Anterior cingulate cortex (tissue), 58 donors: ENCODE data around the gene YEATS2.
"Not testable (repeated sequence)": the region's sequence is repeated elsewhere in the genome, so short reads cannot be mapped to it uniquely, and the experiment has no call there.

Experiments used
- DNase-seq, 58 donors: peaks; one replicate each; lab custom pipeline; 2025; lab: John Stamatoyannopoulos, UW

The YEATS2 gene

DNA sequence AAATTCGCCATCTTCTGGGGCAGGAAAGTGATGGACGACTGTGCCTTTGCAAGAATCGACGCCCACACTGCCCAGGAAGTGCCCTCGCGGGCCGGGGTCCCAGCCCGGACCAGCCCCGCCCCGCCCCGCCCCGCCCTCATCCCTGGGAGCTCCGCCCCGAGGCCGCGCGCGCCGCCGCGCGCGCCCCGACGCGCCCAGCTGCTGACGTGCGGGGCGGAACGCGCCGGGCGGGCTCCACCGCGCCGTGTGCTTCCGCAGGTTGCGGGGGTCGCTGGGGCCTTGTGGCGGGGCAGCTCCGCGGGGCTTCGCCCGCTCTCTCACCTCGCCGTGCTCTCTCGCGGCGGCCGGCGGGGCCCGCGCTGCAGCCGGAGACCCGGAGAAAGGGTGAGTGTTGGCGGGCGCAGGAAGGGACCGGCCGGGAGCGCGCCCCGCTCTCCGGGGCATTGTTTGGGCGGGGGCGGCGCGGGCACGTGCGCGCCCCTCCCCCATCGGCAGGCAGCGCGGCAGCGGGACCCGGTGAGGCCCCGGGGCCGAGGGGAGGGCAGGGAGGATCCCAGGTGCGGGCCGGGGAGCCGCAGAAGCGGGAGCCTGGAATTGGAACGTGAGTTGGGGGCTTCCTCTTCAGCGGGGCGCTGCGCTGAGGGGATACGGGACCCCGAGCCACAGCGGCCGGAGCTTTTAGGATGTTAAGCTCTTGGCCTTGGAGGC lies at the start of gene YEATS2:
TSS of gene YEATS2 (plus strand) at position 188 of the 708 bp plus-strand sequence. CDS start 17,366 bp downstream, outside the sequence.
- peak in 54 of 58 donors; percentile 7 to 83 (median 61) for DNase-seq

DNA sequence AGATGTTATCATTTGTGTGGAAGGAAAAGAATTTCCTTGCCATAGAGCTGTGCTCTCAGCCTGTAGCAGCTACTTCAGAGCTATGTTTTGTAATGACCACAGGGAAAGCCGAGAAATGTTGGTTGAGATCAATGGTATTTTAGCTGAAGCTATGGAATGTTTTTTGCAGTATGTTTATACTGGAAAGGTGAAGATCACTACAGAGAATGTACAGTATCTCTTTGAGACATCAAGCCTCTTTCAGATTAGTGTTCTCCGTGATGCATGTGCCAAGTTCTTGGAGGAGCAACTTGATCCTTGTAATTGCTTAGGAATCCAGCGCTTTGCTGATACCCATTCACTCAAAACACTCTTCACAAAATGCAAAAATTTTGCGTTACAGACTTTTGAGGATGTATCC lies 47.0 kb upstream of the YEATS2 start:
- DNase-seq, result no peak

DNA sequence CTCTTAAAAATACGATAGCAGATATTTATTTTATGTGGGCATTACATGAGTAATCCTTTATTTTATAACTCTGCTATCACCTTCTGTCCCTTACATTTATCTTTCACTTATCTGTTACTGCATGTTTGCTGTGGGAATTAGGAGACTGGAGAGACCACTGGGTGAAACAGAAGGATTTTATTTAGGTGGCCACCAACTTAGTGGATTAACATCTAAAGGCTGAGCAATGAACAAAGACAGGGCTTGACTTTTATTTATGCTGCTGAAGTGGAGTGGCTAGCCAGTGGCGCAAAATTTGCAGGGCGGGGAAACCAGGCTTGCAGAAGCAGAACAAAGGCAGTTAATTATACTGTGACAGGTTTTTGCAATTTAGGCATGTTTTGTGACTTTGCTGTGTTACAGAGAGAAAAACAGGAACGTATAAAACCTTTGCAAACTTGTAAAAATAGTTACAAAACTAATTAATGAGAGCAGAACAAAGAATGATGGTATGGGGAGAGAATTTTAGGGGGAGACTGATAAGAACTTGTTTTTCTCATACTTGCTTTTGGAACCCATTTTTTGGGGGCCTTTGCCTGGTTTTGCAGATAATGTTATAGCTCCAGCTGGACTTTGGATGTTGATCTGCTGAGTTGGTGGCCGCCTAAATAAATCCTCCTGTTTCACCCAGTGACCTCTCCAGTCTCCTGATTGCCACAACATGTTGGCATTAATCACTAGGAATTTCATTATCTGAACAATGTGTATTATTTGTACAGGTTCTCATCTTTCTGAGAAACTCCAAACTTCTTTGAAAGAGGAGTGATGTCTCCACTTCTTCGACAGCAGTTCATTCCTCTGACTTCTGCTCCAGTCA lies 44.2 kb upstream of the YEATS2 start:
- no peak for DNase-seq

DNA sequence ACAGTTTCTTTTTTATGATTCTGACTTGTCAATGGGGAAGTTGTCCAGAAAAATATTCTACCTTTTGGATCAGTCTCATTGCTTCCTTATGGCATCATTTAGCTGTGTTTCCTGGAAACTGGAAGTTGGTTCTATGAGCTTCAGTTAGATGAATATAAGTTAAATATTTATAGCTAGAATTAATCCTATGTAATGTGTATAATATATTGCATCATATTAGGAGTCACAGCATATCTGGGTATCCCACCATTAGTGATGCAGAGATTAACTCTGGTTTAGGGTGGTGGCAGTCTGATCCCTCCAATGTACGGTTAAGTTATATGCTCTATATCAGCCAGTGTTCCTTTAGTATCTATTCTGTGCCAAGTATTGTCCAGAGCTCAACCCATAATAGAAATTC lies 42.9 kb upstream of the YEATS2 start:
- DNase-seq, result no peak

DNA sequence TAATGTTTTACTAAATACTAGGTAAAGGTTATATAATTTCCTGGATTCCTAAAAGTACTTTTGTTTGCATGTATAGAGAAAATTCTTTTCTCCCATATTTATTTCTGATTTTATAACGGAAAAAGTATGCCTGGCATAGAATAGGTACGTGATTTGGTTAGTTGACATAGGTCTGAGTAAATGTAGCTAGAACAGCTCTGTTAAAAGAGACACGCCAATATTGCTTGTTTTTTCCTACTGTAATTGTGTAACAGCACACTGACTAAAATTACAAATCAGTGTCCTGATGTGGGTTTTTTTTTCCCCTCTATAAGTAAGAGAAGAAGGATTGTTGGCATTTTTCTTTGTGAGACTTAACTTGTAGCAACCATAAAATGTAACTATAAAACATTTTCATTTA lies 35.5 kb upstream of the YEATS2 start:
- no peak for DNase-seq

DNA sequence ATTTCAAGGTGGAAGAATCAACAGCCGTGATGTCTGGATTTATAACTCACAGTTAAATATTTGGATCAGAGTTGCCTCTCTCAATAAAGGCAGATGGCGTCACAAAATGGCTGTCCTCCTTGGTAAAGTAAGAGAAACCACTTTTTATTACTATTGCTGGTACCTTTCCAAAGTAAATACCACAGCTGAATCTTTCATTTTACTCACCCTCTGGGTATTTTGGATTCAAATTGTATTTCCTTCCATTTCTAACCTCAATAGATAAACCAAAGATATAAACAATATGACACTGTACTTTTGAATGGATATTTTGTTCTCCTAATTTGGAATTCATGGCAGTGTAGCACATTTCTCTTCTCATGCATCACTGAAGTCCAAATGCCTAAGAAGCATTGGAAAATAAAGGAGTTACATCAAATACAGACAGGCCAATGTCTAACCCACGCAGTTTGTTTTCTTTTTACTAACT lies 32.6 kb upstream of the YEATS2 start:
- no peak for DNase-seq

DNA sequence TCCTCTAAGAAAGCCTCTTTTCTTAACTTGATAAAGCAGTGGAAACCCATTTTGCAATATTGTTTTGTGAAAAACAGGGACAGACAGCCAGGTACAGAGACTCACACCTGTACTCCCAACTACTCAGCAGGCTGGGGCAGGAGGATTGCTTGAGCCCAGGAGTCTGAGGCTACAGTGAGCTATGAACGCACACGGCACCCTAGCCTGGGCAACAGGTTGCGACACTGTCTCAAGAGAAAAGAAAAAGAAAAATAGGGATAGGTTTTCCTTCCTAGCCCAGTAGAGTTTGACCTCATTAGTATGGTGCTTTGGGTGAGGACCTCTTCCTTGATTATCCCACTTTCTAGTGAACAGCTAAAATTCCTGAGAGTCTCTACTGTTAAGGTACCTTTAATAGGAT lies 17.5 kb upstream of the YEATS2 start:
- DNase-seq, result no peak

DNA sequence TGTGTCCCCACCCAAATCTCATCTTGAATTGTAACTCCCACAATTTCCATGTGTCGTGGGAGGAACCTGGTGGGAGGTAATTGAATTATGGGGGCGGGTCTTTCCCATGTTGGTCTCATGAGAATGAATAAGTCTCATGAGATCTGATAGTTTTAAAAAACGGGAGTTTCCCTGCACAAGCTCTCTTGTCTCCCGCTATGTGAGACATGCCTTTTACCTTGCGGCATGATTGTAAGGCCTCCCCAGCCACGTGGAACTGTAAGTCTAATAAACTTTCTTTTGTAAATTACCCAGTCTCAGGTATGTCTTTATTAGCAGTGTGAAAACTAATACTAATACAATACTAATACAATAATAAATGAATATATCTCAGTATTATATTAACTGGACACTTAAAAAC lies 9.9 kb upstream of the YEATS2 start:
- no peak for DNase-seq

DNA sequence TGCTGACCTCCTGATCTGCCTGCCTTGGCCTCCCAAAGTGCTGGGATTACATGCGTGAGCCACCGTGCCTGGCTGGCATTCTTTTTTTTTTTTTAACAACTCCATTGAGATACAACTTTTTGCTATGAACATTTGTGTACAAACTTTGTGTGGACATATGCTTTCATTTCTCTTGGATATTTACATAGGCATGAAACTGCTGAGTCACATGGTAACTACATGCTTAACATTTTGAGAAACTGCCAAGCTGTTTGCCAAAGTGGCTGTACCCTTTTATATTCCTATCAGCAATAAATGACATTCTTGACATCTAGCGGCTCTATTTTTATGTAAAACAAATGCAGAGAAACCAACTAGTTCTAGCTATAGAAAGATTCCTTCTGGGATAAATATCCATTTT lies 8.7 kb upstream of the YEATS2 start:
- DNase-seq, result no peak

DNA sequence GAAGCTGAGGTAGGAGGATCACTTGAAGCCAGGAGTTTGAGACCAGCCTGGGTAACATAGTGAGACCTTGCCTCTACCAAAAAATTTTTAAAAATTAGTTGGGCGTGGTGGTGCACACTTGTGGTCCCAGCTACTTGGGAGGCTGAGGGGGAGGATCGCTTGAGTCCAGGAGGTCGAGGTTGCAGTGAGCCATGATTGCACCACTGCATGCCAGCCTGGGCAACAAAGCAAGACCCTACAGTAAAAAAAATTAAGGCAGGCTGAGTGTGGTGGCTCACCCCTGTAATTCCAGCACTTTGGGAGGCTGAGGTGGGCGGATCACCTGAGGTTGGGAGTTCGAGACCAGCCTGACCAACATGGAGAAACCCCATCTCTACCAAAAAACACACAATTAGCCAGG lies 8.0 kb upstream of the YEATS2 start:
- not testable (repeated sequence) for DNase-seq

DNA sequence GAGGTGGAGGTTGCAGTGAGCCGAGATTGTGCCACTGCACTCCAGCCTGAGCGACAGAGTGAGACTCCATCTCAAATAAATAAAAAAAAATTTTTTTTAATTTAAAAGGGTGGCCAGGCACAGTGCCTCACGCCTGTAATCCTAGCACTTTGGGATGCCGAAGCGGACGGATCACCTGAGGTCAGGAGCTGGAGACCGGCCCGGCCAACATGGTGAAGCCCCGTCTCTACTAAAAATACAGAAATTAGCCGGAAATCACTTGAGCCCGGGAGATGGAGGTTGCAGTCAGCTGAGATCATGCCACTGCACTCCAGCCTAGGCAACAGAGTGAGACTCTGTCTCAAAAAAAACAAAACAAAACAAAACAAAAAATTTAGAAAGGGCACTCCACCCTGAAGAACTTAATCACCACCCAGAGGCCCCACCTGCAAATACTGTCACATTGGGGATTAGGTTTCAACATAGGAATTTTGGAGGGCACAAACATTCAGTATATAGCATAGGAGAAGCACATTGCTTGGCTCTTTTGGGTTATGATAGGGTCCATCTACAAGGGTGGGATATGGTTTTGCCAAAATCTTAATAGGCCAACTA lies 7.1 kb upstream of the YEATS2 start:
- DNase-seq, result no peak

DNA sequence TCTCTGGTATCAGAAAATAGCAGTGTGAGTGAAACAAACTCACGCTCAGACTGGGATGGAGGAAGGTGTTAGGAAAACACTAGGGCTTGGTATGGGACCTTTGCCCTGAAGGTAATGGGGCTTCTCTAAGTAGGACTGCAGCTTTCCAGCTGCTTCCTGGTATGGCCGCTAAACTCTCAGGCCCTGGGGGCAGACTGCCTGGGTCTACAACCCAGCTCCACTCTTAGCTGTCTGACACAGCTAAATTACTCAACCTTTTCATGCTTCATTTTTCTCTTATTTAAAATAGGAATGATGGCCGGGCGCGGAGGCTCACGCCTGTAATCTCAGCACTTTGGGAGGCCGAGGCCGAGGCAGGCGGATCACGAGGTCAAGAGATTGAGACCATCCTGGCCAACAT lies 5.2 kb upstream of the YEATS2 start:
- DNase-seq, result no peak

DNA sequence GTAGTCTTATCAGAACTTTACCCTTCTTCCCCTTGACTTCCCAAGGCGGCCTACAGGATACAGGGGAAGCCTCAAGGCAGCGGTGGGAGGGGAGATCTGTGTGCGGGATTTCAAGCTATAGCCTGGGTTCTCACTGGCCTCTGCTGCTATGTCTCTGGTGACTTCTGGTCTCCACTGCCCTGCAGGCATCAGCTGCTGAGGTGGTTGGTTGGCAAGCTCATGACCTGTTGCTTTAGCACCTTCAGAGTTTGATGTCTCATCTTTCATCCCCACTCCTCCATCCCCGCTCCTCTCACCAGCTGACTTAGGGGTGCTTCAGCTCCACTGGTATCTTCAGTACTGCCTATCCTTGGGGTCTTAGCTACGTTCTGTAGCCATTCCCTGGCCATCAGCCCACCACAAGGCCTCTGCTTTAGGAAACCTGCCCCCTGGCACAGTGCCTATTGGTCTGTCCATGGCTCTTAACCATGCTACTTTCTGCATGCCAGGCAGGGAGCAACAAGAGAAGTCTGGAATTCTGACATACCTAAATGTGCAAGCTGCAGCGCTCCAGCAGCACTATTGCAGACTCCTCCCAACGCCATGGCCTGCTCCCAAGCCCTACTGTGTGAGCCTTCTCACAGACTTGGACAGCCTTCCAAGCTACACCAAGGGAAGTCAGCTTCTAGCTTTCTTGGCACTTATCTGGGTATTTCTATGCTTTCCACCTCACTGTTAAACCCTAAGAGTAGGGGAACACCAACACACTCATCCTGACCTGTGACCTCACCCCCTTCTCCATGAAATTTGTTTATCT lies 1.8 kb upstream of the YEATS2 start:
- no peak for DNase-seq

DNA sequence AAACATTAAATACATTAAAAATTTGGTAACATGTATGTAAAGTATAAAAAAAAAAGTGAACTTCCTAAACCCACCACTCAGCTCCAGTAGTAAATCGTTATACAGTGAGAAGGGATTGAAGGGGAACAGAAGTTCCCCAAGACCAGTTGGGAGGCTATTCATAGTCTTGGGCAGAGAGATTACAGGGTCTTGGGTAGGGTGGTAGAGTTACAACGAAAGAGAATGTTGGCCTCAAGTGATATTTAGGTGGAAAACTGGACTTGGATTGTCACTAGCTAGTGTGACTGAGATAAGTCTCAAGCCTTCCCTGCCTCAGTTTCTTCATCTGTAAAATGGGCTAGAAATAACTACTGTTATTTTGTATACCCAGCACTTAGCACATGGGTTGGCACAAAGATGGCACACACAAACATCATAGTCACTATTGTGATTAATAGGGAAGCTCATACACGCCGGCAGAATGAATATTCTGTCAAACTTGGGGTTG lies 431 bp upstream of the YEATS2 start:
- no peak for DNase-seq

DNA sequence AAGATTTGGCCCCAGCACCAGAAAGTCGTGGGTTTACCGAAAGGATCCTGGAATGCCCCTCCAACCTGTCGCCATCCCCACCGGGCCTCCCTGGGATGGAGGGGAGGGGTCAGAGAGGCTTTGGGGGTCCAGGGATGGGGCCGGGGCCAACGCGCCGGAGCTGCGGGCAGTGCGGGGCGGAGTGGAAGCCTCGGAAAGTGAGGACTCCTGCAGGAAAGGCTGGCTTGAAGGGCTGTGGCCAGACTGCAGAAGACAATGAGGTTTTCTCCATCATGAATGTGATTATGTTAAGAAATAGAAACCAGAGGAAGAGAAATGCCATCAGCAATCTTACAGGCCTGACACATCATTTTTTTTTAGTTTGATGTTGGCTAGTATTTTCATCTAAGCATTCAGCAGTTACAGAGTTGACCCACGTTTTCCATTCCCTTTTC lies 738 bp downstream of the YEATS2 start:
- peak in 31 of 58 donors; percentile 14 to 71 (median 40) for DNase-seq

DNA sequence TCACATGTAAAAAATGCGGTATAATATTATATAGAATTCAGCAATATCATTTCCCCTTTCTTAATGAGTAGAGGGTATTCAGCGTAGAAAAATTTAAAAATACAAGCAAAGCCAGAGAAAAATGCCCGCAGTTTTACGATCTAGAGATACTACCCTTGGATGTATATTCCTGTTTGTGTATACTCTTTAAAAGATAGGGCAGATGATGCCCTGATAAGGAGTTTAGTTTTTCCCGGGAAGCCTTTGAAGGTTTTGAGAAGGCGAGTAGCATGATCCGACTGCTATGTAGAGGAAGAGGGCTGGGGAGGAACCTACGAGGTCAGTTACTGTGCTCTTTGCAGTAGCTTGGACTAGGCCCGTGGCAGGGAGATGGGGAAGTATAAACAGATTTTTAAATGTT lies 1.2 kb downstream of the YEATS2 start:
- peak in 10 of 58 donors; percentile 1 to 24 (median 8) for DNase-seq

DNA sequence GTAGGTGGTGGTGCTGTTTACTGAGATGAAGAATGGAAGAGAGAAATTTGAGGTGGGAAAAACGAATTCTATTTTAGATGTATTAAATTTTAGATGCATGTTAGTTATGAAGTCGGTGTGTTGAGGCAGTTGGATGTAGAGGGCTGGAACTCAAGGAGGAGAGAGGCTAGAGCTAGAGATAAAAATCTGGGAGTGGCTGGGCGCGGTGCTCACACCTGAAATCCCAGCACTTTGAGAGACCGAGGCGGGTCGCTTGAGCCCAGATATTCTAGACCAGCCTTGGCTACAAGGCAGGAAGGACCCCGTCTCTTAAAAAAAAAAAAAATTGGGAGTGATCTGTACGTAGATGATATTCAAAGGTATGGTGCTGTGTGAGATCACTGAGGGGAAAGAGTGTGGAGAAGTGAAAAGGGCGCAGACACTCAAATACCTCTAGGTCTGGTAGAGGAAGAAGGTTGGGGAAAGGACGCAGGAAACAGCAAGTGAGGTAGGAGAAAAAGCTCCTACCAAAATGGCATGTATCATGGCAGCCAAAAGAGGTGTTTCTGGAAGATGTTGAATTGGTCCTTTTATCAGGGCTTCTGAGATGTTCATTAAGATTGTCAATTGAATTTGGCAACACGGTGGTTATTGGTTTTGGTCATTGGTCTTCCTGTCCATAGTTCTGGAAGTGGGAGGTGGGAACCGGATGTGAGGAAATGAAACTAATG lies 1.8 kb downstream of the YEATS2 start:
- peak in 1 of 58 donors; percentile 12 for DNase-seq

DNA sequence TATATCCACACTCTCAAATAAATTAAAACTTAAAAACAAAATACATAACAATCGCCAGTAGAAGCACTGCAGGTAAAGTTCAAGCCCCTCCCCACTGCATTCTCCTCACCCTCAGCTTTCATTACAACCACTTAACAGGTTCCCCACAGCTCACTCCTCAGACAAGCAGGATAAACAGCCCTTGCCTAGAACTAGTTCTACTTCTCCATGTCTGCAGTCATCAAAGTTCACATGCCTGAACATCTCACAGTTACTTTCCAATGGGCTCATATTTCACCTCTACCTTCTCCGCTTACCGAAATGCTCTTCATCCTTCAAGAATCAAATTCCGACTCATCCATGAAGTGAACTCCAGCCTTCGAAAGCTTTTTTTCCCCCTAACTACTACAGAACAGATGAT lies 4.1 kb downstream of the YEATS2 start:
- no peak for DNase-seq

DNA sequence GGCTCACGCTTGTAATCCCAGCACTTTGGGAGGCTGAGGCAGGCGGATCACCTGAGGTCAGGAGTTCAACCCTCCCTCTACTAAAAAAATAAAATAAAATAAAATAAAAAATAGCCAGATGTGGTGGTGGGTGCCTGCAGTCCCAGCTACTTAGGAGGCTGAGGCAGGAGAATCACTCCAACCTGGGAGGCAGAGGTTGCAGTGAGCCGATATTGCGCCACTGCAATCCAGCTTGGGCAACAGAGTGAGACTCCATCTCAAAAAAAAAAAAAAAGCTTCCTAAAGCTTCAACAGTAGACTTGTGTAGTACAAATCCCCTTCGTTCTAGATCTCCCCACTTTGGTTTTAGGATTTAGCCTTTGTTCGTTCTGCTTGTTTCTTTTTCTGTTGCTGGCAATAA lies 6.3 kb downstream of the YEATS2 start:
- DNase-seq, result not testable (repeated sequence)

DNA sequence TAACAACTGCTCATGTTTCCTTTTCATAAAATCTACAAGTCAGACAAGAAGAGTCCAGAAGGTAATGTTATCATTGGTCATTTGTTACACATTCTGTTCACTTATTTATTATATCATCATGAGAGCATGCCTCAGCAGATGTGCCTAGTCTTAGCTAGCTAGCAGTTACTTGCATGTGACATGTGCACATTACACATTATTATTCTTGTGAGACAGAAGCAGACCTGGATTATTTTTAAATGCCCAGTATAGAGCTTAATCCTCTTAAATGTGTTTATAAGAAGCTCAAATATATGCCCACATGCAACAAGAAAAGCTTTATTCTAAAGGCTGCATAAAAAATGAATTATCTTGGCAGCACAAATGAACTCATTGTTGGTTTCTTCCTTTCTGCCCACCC lies 12.6 kb downstream of the YEATS2 start:
- DNase-seq, result no peak
